ENCODE data around the gene CDH13.

CDH13 gene

GRCh38 chr16:83723244-83723643 lies 1096.5 kb downstream of the CDH13 start:
- no peak for ATAC-seq
- TF ChIP-seq ISL1 (CRISPR knock-in tag; IDR thresholded peaks at IDR 0.05): no peak
- no peak for TF ChIP-seq TCF4 (CRISPR knock-in tag; IDR thresholded peaks at IDR 0.05; ENCODE audit: borderline replicate concordance)

- TF ChIP-seq PATZ1 (CRISPR knock-in tag; IDR thresholded peaks at IDR 0.05; ENCODE audit: borderline replicate concordance) (no peak), TCF4 (CRISPR knock-in tag; IDR thresholded peaks at IDR 0.05; ENCODE audit: borderline replicate concordance) (no peak), GLIS3 (CRISPR knock-in tag; IDR thresholded peaks at IDR 0.05) (no peak), PPARA (CRISPR knock-in tag; IDR thresholded peaks at IDR 0.05; ENCODE audit: borderline replicate concordance) (no peak), ARNTL (CRISPR knock-in tag; IDR thresholded peaks at IDR 0.05; ENCODE audit: borderline replicate concordance, low read depth) (no peak), ZNF565 (CRISPR knock-in tag; conservative IDR thresholded peaks at IDR 0.05; ENCODE audit: low read depth) (no peak), ESRRG (CRISPR knock-in tag; IDR thresholded peaks at IDR 0.05) (no peak), ZFP30 (CRISPR knock-in tag; IDR thresholded peaks at IDR 0.05) (no peak), ISL1 (CRISPR knock-in tag; IDR thresholded peaks at IDR 0.05) (no peak), POU6F1 (CRISPR knock-in tag; IDR thresholded peaks at IDR 0.05; ENCODE audit: borderline replicate concordance, low read depth) (no peak), BACH2 (CRISPR knock-in tag; IDR thresholded peaks at IDR 0.05; ENCODE audit: borderline replicate concordance) (no peak), ZC3H10 (CRISPR knock-in tag; IDR thresholded peaks at IDR 0.05) (no peak), CREB5 (CRISPR knock-in tag; IDR thresholded peaks at IDR 0.05; ENCODE audit: low read depth) (no peak), ZNF8 (CRISPR knock-in tag; IDR thresholded peaks at IDR 0.05) (no peak), CSDC2 (CRISPR knock-in tag; IDR thresholded peaks at IDR 0.05) (no peak)
- ATAC-seq: no peak
These were observed 1097.1 kb downstream of the CDH13 start for GRCh38 chr16:83723901-83724300.

GRCh38 chr16:83724585-83724984 lies 1097.8 kb downstream of the CDH13 start:
- no peak for TF ChIP-seq ZFP3 (CRISPR knock-in tag; IDR thresholded peaks at IDR 0.05)
- TF ChIP-seq SNAI2 (CRISPR knock-in tag; IDR thresholded peaks at IDR 0.05): no peak
- no peak for TF ChIP-seq PATZ1 (CRISPR knock-in tag; IDR thresholded peaks at IDR 0.05; ENCODE audit: borderline replicate concordance)
- no peak for ATAC-seq

GRCh38 chr16:83725313-83725712 lies 1098.5 kb downstream of the CDH13 start:
- TF ChIP-seq RARB (CRISPR knock-in tag; IDR thresholded peaks at IDR 0.05): no peak
- TF ChIP-seq PPARA (CRISPR knock-in tag; IDR thresholded peaks at IDR 0.05; ENCODE audit: borderline replicate concordance): no peak
- TF ChIP-seq CSRNP3 (CRISPR knock-in tag; IDR thresholded peaks at IDR 0.05): no peak
- TF ChIP-seq SNAI2 (CRISPR knock-in tag; IDR thresholded peaks at IDR 0.05): no peak
- no peak for TF ChIP-seq ESRRG (CRISPR knock-in tag; IDR thresholded peaks at IDR 0.05)
- TF ChIP-seq GLIS3 (CRISPR knock-in tag; IDR thresholded peaks at IDR 0.05): no peak
- no peak for TF ChIP-seq ZC3H10 (CRISPR knock-in tag; IDR thresholded peaks at IDR 0.05)
- no peak for TF ChIP-seq ZFP3 (CRISPR knock-in tag; IDR thresholded peaks at IDR 0.05)
- TF ChIP-seq POU6F1 (CRISPR knock-in tag; IDR thresholded peaks at IDR 0.05; ENCODE audit: borderline replicate concordance, low read depth): no peak
- TF ChIP-seq CREB5 (CRISPR knock-in tag; IDR thresholded peaks at IDR 0.05; ENCODE audit: low read depth): no peak
- TF ChIP-seq BACH2 (CRISPR knock-in tag; IDR thresholded peaks at IDR 0.05; ENCODE audit: borderline replicate concordance): no peak
- no peak for TF ChIP-seq ISL1 (CRISPR knock-in tag; IDR thresholded peaks at IDR 0.05)
- TF ChIP-seq ZNF565 (CRISPR knock-in tag; conservative IDR thresholded peaks at IDR 0.05; ENCODE audit: low read depth): no peak
- no peak for TF ChIP-seq OSR1 (CRISPR knock-in tag; IDR thresholded peaks at IDR 0.05)
- no peak for TF ChIP-seq TCF4 (CRISPR knock-in tag; IDR thresholded peaks at IDR 0.05; ENCODE audit: borderline replicate concordance)
- TF ChIP-seq TOX (CRISPR knock-in tag; IDR thresholded peaks at IDR 0.05; ENCODE audit: borderline replicate concordance): no peak
- TF ChIP-seq CSDC2 (CRISPR knock-in tag; IDR thresholded peaks at IDR 0.05): no peak
- no peak for TF ChIP-seq PATZ1 (CRISPR knock-in tag; IDR thresholded peaks at IDR 0.05; ENCODE audit: borderline replicate concordance)
- ATAC-seq: no peak

All from SK-N-SH treated with all-trans-retinoic acid at 6 μM for 48 hours (cell line).